HG03159 (cell line): ENCODE measurements around the gene HSPE1.
"Not testable (repeated sequence)": the region's sequence is repeated elsewhere in the genome, so short reads cannot be mapped to it uniquely, and the experiment has no call there.

Source experiments
- ATAC-seq: cut with Tn5 transposase; IDR thresholded peaks from one replicate; pipeline ENCODE4 v1.9.1; 2021; ENCODE audit warnings: mild to moderate bottlenecking, moderate library complexity; ENCODE audit not compliant: unreplicated experiment

Gene HSPE1

GRCh38 chr2:197498235-197498936 lies 1.8 kb upstream of the HSPE1 start:
- no peak for ATAC-seq

- peak; percentile 22 for ATAC-seq
Measured at GRCh38 chr2:197498937-197499593, 1.1 kb upstream of the HSPE1 start.

GRCh38 chr2:197500503-197501131 lies 438 bp downstream of the HSPE1 start:
- peak; percentile 10 for ATAC-seq

- ATAC-seq, result no peak
Measured at GRCh38 chr2:197502201-197502600, 2.0 kb downstream of the HSPE1 start.

- ATAC-seq, result no peak
Measured at GRCh38 chr2:197502685-197503084, 2.5 kb downstream of the HSPE1 start.

GRCh38 chr2:197504000-197504399 lies 3.8 kb downstream of the HSPE1 start:
- no peak for ATAC-seq

GRCh38 chr2:197504512-197504911 lies 4.3 kb downstream of the HSPE1 start:
- no peak for ATAC-seq

- ATAC-seq, result no peak
Measured at GRCh38 chr2:197506658-197507057, 6.5 kb downstream of the HSPE1 start.

GRCh38 chr2:197513915-197514314 lies 13.7 kb downstream of the HSPE1 start:
- ATAC-seq, result no peak

- ATAC-seq, result no peak
Measured at GRCh38 chr2:197514754-197515153, 14.6 kb downstream of the HSPE1 start.

GRCh38 chr2:197515315-197515738 lies 15.1 kb downstream of the HSPE1 start:
- no peak for ATAC-seq

- ATAC-seq, result peak; percentile 96
Measured at GRCh38 chr2:197515739-197516392, 15.7 kb downstream of the HSPE1 start, which contains the start of gene MOB4. TSS of gene MOB4 (plus strand) at chr2:197516066. CDS start at chr2:197516087, 21 bp downstream.

GRCh38 chr2:197516393-197516761 lies 16.2 kb downstream of the HSPE1 start:
- ATAC-seq, result peak; percentile 11

GRCh38 chr2:197517150-197517549 lies 17.0 kb downstream of the HSPE1 start:
- ATAC-seq, result no peak

- no peak for ATAC-seq
Measured at GRCh38 chr2:197538412-197538811, 38.2 kb downstream of the HSPE1 start.

GRCh38 chr2:197539734-197540133 lies 39.6 kb downstream of the HSPE1 start:
- ATAC-seq, result no peak

GRCh38 chr2:197543206-197543605 lies 43.0 kb downstream of the HSPE1 start:
- no peak for ATAC-seq

- no peak for ATAC-seq
Measured at GRCh38 chr2:197547163-197547900, 47.2 kb downstream of the HSPE1 start.

- ATAC-seq, result no peak
Measured at GRCh38 chr2:197548582-197548981, 48.4 kb downstream of the HSPE1 start.

GRCh38 chr2:197551260-197551659 lies 51.1 kb downstream of the HSPE1 start:
- ATAC-seq, result not testable (repeated sequence)
